GM19238 (cell line): Measurements from ENCODE around the gene REXO1.
"Not testable (repeated sequence)": the region's sequence is repeated elsewhere in the genome, so short reads cannot be mapped to it uniquely, and the experiment has no call there.

Experiments used
- DNase-seq: peaks from one replicate; pipeline ENCODE4 v3.0.0; 2011; ENCODE audit warnings: low spot score; ENCODE audit not compliant: insufficient read length

The REXO1 gene

DNA sequence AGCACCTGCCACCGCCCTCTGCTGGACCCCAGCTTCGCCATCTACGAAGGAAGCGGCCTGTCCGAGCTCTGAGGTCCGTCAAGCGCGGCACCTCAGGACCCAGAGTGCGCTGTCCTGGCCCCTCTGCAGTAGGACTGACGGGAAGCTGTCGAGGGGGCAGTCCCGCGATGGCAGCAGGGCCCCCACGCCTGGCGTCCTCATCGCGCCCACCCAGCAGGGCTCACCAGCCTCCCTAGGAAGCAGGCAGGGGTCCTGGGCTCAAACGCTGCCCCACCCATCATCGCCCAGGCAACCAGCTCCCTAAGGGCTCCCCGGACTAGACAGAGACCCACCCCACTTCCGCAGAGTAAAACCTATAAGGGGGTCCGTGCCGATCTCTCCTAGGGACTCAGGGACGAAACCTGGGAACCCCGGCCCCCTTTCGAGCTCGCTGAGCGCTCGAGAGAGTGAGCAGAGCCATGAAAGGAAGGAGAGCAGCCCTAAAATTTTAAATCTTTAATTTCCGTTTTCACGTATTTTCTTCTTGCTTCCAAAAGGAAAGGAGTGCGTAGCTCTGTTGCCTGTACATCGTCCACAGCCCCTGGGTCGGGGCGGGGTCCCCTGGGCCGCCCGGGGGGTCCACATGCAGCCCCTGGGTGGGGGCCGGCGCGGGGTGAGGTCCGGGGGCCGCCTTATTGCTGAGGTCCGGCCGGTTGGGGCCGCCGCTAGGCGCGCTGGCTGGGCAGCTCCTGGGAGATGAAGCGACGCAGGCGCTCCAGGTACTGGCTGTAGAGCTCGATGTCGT, 28.4 kb upstream of the REXO1 start:
- not testable (repeated sequence) for DNase-seq

DNA sequence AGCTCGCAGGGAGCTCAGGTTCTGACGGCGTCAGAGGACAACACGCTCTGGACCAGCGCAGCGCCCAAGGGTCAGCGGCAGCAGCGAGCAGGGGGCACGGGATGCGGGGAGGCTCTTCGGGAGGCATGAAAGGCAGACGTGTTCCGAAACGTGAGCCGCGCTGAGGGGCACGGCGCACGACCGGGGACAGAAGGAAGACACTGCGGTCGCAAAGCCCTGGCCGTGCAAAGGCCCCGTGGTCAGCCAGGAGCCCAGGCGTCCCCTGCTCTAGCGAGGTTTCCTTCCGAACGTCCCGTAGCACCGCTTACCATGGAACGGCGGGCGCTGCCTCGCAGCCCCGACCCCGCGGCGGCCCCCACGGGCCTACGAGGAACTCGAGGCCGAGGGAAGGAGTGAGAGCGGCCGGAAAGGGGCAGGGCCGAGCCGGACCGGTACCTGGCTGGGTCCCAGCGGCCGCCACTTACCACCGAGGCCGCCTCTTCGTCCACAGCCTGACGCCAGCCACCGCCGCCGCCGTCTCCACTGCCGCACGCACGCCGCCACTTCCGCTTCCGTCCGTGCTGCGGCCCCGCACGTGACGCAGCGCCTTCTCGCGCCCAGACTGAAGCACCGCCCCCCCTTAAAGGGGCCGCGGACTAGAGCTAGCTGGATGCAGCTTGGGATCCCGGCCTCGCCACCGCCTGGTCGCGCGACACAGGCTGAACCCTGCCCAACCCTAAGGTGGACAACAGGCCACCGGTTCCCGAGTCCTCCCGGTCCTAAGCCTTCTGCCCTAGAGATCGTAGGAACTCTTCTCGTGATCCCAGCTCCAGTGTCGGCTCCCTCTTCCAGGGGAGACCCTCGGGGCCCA, 27.6 kb upstream of the REXO1 start:
- DNase-seq: peak; percentile 95

DNA sequence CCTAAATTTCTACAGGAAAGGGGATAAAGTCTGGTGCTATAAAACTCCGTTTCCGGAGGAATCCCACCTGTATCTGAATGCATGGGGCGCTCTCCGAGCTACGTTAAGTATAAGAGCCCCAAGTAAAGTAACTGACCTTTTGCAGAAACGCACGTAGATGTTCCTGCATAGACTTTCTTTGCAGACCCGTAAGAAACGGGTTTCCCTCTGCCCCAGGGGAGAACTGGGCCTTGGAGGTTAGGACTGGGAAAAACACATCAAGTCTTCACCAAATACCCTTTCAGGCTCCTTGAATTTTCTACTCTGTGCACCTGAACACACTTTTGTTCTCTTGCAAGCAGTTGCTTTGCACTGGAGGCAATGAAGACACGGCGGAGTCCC, 27.0 kb upstream of the REXO1 start:
- not testable (repeated sequence) for DNase-seq

GRCh38 chr19:1874554-1875185, 26.4 kb upstream of the REXO1 start:
- no peak for DNase-seq

DNA sequence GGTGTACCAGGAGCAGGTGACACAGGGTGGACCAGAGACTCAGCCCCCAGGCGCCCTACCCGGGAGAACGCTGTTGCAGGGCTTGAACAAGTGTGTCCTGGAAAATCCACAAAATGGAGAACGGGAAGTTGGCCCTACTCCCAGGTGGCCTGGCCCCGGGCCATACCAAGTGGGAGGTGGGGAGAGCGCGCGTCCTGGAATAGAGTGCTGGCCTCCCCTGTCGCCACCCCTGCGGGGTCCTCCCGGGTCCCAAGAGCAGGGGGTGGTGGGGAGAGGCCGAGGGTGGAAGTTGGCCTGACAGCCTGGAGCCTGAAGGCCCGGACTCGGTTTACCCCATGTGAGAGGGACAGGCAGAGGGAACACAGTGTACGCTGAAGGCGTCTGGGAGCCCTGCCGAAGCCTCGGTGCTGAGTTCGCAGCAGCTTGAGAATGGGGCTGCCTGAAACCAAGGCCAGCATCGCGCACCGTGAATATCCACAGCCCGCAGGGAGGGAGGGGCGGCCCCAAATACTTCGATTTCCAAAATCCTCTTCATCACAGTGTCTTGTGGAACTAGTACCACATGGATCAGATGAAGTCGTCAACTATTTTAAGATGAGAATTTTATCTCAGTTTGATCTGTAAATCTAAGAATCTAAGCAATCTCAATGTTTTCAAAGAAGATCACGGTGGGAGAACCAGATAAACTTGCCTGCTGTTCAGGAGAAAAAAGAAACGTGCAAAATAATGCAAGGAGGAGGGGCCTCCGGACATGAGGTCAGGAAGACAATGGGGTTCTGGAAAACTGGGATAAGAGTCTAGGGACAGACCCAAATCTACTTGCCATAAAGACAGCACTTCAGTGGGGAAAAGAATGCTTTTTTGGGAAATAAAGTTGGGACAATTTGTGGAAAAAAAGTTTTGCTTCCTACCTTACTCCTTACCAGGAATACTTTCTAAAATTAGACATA, 25.5 kb upstream of the REXO1 start:
- no peak for DNase-seq

- no peak for DNase-seq
Observed at GRCh38 chr19:1872807-1873523, 24.7 kb upstream of the REXO1 start.

DNA sequence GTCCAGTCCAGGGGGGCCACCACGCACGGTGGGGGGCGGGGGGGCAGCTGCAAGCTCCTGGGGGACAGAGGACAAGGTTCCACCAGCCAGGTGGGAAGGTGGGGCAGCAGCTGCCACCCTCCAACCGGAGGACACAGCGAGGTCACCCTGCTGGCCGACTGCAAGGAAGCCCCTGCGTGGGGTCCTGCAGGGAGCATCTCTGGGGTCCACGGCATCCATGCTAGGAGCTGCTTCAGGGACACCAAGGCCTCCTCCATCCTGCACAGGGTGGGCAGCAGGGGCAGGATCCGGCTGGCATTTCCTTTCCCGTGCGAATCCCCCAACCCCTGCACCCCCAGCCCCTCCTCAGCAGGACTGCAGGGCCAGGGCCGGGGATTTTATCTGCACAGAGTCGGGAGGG, 23.3 kb upstream of the REXO1 start:
- DNase-seq: no peak

DNA sequence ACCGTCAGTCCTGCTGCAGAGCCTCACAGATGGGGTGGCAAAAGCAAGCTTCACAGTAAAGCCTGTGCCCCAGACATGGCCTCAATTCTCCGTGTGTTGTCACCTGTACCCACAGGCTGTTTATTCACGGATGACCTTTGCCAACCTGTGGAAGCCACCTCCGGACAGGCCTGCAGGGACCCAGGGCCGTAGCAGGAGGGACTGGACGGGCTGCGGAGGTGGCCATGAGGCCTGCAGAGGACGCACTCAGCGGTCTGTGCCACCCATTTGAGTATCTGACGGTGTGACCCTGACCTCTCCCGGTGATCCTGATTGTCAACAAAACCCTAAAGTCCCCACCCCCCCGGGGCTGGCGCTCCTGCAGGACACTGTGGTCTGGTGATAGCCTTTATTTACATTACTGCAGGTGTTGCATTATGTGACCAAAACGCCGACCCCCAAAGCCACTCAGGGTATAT, 22.9 kb upstream of the REXO1 start:
- no peak for DNase-seq

- DNase-seq: no peak
Observed at GRCh38 chr19:1868971-1869370, 20.7 kb upstream of the REXO1 start.

GRCh38 chr19:1867349-1867724, 19.1 kb upstream of the REXO1 start:
- no peak for DNase-seq

DNA sequence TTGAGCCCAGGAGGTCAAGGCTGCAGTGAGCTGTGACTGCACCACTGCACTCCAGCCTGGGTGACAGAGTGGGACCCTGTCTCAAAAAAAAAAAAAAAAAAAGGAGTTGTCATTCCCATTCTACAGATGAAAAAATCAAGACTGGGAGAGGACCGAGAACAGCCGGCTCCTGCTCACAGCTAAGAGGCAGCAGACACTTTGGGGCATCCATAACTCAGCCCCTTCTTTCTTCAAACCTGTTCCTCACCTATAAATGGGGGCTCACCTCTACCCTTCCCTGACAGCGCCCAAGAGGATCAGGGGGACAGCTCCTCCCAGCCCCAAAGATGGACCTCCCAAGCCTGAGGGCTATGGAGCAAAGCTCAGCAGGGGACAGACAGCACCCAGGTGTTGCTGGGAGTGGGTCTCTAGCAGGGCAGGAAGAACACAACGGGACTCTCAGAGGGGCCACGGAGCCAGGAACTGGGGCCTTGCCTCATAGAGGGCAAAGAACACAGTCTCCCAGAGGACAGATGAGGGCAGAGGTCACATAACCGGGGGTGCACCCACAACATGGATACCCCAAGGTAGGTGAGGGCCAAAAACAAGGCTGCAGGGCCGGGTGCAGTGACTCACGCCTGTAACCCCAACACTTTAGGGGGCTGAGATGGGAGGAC, 18.5 kb upstream of the REXO1 start:
- no peak for DNase-seq

- no peak for DNase-seq
Observed at GRCh38 chr19:1865172-1866010, 17.1 kb upstream of the REXO1 start.

GRCh38 chr19:1864480-1865171, 16.3 kb upstream of the REXO1 start:
- peak; percentile 93 for DNase-seq

DNA sequence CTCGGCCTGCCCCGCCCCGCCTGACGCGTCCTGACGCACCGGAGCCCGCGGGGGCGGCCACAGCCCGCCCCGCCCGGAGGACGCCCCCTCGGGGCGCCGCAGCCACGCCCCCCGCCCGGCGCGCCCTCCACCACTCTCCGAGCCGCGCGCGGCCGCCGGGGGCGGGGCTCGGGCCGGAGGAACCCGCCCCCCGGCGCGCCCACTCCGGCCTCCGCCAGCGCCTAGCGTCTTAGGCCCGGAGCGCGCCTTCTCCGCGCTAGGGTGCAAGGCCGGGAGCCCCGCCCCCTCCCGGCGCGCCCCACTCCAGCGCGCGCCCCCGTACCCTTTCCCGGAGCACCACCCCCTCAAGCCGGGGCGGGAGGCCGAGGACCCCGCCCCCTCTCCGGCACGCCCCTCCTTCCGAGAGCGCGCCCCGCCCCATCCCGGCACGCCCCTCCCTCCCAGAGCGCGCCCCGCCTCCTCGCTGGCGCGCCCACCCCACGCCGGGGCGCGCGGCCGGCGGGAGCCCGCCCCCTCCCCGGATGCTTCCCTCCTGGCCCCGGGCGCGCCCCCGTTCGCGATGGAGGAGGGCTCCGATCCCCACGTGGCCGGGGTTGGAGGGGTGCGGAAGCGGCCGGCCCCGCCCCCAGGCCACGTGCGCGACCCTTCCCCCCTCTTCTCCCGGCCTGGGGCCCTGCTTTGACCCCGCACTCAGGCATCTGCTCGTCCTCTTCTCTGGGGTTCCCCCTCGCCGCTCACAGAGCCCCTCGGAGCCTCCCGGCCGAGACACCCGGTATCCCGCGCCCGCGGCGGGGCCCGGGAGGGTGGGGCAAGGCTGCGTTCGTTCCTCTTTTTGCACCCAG, 15.6 kb upstream of the REXO1 start:
- DNase-seq: peak; percentile 98

GRCh38 chr19:1863328-1863637, 15.0 kb upstream of the REXO1 start, which contains the start of gene KLF16:
TSS of gene KLF16 (minus strand) at chr19:1863579. CDS start at chr19:1863497, 82 bp downstream.
- no peak for DNase-seq

DNA sequence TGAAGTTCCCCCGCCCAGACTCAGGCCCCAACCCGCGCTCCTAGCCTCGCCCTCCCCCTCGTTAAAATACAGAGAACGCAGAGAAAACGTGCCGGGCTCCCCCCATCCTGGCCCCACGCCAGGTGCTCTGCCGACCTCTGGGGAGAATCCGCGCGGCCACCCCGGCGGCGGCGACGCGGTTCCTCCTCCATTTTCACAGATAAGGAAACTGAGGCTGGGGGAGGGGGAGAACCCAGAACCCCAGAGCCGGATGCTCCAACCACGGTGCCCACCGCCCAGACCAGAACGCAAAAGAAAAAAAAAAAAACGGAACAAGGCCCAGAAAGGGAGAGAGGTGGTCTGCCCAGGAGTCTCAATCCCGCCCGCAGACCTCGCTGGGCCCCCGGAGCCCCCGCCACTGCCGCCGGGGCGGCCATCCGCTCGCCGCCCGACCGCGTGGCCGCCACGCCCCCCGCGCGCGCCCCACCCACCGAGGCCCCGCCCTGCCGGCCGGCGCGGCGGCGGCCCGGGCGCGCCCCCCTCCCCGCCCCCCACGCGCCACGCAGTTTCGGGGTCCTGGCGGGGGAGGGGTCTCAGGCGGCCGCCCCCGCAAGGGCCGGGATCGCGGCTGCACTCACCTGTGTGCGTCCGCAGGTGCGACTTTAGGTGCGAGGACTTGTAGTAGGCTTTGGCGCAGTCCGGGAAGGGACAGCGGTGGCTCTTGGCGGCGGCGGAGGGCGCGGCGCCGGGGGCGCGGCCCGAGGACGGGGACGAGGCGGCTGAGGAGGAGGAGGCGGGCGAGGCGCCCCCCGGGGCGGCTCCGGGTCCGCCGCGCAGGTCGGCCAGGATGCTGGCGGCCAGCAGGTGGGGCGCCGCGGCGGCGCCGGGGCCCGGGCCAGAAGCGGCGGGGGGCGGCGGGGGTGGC, 14.4 kb upstream of the REXO1 start:
- peak; percentile 72 for DNase-seq

DNA sequence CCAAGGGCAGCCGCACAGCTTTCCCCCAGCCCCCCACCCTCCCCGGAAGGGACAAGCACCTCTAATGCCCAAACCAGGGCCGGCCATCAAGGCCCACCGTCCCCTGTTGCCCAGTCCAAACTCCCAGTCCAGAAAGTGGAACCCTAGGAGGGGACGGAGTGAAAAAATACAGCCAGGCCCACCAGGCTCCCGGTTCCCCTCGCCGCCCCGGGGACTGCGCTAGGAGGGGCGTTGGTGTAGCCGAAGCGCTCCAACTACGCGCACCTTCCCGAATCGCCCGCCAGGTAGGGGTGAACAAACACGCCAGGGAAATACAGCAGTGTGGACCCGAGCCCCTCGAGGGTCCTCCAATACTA, 13.8 kb upstream of the REXO1 start:
- no peak for DNase-seq
